PC-3 (cell line): ENCODE results near the gene PARD6A.

Experiments used
- EZH2 ChIP-seq: fragments of 300-600 bp; sonication (generic); IDR thresholded peaks from one replicate; pipeline ENCODE4 v1.6.1; 2017; ENCODE audit warnings: antibody characterized with exemption, mild to moderate bottlenecking, low read length; ENCODE audit not compliant: unreplicated experiment
- EZH2phosphoT487 ChIP-seq: fragments of 300-600 bp; sonication (generic); IDR thresholded peaks from 2 replicates; pipeline ENCODE4 v1.6.1; 2018; ENCODE audit warnings: mild to moderate bottlenecking, antibody characterized with exemption, low read length, borderline replicate concordance
- TF ChIP-seq, protein P1 (sequence below): fragments of 300-600 bp; sonication (generic); conservative IDR thresholded peaks from 2 replicates; pipeline ENCODE4 v1.5.1; 2017; ENCODE audit warnings: antibody characterized with exemption, low read depth, mild to moderate bottlenecking, low read length

DNA sequence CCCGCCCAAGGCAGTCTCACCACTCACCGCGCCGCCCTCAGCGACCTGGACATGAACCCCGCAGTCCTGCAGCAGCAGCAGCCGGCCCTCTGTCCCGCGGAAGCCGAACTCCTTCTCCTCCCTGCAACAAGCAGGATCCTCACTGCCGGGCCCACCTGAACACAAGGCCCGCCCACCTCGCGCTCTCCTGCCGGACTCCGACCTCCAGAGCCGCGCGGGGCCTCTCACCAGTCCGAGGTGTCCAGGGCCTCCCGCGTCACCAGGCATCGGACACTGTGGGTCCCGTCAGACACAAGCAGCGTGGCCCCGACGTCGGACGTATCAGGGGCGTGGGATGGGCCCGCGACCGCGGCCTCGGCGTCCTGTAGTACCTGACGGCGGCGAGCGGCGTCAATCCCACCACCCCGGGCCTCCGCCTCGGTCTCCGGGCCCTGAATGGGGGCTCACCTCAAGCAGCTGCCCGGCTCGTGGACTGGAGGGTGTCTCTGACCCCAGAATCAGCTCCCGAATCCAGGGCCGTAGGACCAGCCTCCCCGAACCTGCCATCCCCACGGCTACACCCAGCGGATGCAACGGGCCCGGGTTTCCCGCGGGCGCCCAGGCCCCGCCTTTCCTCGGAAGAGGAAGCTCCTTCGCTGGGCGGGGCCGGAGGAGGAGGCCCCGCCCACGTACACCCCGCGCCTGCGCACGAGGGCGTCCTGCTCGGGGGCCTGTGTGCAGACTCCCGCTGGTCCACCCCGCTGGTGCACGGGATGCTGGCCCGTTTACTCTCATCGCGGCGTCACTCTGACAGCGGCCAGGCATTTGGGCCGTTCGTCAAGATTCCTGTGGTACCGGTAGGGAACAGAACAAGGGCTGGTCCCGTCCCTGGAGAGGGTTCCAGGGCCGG is 841 bp upstream of the PARD6A start, which contains the start of gene ACD:
- TF ChIP-seq, protein P1, sequence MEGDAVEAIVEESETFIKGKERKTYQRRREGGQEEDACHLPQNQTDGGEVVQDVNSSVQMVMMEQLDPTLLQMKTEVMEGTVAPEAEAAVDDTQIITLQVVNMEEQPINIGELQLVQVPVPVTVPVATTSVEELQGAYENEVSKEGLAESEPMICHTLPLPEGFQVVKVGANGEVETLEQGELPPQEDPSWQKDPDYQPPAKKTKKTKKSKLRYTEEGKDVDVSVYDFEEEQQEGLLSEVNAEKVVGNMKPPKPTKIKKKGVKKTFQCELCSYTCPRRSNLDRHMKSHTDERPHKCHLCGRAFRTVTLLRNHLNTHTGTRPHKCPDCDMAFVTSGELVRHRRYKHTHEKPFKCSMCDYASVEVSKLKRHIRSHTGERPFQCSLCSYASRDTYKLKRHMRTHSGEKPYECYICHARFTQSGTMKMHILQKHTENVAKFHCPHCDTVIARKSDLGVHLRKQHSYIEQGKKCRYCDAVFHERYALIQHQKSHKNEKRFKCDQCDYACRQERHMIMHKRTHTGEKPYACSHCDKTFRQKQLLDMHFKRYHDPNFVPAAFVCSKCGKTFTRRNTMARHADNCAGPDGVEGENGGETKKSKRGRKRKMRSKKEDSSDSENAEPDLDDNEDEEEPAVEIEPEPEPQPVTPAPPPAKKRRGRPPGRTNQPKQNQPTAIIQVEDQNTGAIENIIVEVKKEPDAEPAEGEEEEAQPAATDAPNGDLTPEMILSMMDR: no peak
- TF ChIP-seq EZH2phosphoT487 (no peak), EZH2 (no peak)
